GM19452 (cell line): ENCODE results near the gene ASB10.

Experiments
- ATAC-seq: cut with Tn5 transposase; IDR thresholded peaks from one replicate; pipeline ENCODE4 v1.9.1; 2021; ENCODE audit not compliant: unreplicated experiment

The ASB10 gene

GRCh38 chr7:151167197-151167961 is 19.7 kb downstream of the ASB10 start, which contains the start of gene GBX1:
Gene GBX1, minus strand, starts transcription at chr7:151167694. Its CDS starts 146 bp downstream, at chr7:151167548.
- no peak for ATAC-seq

- ATAC-seq, result no peak
Measured at GRCh38 chr7:151166629-151167196, 20.3 kb downstream of the ASB10 start.

GRCh38 chr7:151161757-151162156 is 25.3 kb downstream of the ASB10 start:
- no peak for ATAC-seq

- ATAC-seq, result no peak
Measured at GRCh38 chr7:151157645-151158329, 29.3 kb downstream of the ASB10 start.

GRCh38 chr7:151152643-151153513 is 34.2 kb downstream of the ASB10 start:
- ATAC-seq, result no peak

- ATAC-seq, result no peak
Measured at GRCh38 chr7:151150388-151150787, 36.7 kb downstream of the ASB10 start.

- ATAC-seq, result no peak
Measured at GRCh38 chr7:151148319-151149259, 38.5 kb downstream of the ASB10 start.

GRCh38 chr7:151146761-151147160 is 40.3 kb downstream of the ASB10 start:
- ATAC-seq, result no peak

- ATAC-seq, result no peak
Measured at GRCh38 chr7:151144387-151144786, 42.7 kb downstream of the ASB10 start.

- no peak for ATAC-seq
Measured at GRCh38 chr7:151143261-151144015, 43.6 kb downstream of the ASB10 start.

GRCh38 chr7:151142686-151143040 is 44.4 kb downstream of the ASB10 start:
- ATAC-seq, result no peak

- no peak for ATAC-seq
Measured at GRCh38 chr7:151141855-151142685, 45.0 kb downstream of the ASB10 start.

GRCh38 chr7:151141311-151141854 is 45.7 kb downstream of the ASB10 start:
- no peak for ATAC-seq

GRCh38 chr7:151140826-151141225 is 46.2 kb downstream of the ASB10 start:
- ATAC-seq, result no peak

- no peak for ATAC-seq
Measured at GRCh38 chr7:151139791-151140190, 47.3 kb downstream of the ASB10 start.

GRCh38 chr7:151139071-151139790 is 47.8 kb downstream of the ASB10 start:
- no peak for ATAC-seq

GRCh38 chr7:151138153-151138851 is 48.7 kb downstream of the ASB10 start:
- ATAC-seq, result no peak
